MM.1S (cell line): ENCODE measurements around the gene IPO5.

Experiments used
- EZH2 ChIP-seq: fragments of 300-600 bp; sonication (generic); optimal IDR thresholded peaks from 2 replicates; pipeline ENCODE3; 2017; ENCODE audit warnings: low read depth, mild to moderate bottlenecking, antibody characterized with exemption, low read length, mixed read lengths
- TF ChIP-seq, protein P1 (sequence below): fragments of 300-600 bp; sonication (generic); IDR thresholded peaks from 2 replicates; pipeline ENCODE4 v1.5.1; 2016; ENCODE audit warnings: antibody characterized with exemption, low read length, mixed read lengths

DNA sequence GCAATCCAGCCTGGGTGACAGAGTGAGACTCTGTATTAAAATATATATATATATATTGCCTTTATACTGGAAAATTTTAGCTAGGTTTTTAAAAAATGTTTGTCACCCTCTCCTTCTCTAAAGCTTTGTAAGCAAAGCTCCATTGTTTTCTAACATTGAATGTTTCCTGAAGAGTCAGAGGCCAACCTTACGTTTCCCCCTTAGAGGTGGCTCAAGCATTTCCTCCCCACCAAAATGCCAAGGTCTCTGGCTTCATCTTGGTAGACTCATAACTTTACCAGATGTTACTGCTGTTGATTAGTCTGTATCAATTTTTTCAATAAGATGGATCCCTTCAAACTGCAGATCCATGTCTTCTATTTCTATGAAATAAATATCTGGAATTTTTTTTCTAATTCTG, 25.2 kb upstream of the IPO5 start:
- TF ChIP-seq, protein P1, sequence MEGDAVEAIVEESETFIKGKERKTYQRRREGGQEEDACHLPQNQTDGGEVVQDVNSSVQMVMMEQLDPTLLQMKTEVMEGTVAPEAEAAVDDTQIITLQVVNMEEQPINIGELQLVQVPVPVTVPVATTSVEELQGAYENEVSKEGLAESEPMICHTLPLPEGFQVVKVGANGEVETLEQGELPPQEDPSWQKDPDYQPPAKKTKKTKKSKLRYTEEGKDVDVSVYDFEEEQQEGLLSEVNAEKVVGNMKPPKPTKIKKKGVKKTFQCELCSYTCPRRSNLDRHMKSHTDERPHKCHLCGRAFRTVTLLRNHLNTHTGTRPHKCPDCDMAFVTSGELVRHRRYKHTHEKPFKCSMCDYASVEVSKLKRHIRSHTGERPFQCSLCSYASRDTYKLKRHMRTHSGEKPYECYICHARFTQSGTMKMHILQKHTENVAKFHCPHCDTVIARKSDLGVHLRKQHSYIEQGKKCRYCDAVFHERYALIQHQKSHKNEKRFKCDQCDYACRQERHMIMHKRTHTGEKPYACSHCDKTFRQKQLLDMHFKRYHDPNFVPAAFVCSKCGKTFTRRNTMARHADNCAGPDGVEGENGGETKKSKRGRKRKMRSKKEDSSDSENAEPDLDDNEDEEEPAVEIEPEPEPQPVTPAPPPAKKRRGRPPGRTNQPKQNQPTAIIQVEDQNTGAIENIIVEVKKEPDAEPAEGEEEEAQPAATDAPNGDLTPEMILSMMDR: no peak
- TF ChIP-seq EZH2: no peak
